Stimulated activated CD4-positive, alpha-beta T cell treated with anti-CD3 and anti-CD28 coated beads, Interleukin-15, amount 100 ng/mL, for 24 hours (primary cell): ENCODE results near the gene OTOA.
A peak's percentile ranks its signal among the peaks of the same experiment; 100 is the strongest.
"Not testable (repeated sequence)": the region's sequence is repeated elsewhere in the genome, so short reads cannot be mapped to it uniquely, and the experiment has no call there.

Experiments used
- DNase-seq: peaks from one replicate; pipeline ENCODE4 v3.0.0-alpha.2; 2020

The OTOA gene

DNA sequence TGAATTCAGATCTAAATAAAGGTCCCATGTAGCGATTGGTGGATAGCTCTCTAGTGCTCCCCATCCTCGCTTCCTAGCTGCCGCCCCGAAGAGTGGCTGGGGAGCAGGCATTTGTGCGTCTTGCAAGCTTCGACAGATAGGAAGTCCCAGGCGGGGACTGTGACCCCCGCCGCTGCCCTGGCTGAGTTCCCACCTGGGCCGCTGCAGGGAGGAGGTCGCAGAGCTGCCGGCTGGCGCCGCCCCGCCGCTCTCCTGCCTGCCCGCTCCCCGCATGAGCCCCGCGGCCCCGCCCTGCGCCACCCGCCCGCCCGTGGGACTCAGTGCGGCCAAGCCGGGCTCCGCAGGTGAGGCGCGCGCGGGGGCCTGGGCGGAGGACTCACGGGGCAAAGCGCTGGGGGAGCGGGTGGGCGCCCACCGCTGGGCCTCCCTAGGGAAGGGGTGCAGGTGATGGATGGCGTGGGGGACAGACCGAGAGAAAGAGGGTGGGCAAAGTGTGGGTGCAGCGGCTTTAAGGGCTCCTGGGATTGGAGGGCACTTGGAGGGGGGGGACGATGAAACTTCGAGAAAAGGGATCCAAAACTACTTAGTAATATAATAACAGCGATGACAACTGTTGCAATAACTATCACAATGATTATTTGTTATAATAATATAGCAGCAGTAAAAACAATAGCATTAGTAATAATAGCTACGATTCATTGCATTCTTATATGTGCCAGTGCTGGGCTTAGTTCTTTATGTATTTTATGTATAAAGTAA, at the start of gene OTOA:
Gene OTOA, plus strand, starts transcription at position 80 of the 759 bp plus-strand sequence. CDS start 14,547 bp downstream, outside the sequence.
- DNase-seq = peak; percentile 40

DNA sequence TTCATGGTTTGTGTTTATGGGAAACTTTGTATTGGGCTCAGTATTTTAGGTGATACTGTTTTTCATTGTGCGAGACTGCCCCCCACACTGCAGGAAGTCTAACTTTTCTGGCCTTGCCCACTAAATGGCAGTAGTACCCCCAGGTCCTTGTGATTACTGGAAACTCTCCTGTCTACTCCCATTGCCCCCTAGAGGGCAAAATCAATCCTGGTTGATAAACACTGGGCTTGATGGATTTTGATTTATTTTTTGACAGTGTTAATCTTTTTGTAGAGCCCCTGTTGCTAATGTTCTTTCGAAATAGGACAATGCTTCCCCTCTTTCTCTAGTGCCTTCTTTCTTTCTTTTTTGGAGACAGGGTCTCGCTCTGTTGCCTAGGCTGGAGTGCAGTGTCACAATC, 48.9 kb upstream of the OTOA start:
- DNase-seq = no peak

DNA sequence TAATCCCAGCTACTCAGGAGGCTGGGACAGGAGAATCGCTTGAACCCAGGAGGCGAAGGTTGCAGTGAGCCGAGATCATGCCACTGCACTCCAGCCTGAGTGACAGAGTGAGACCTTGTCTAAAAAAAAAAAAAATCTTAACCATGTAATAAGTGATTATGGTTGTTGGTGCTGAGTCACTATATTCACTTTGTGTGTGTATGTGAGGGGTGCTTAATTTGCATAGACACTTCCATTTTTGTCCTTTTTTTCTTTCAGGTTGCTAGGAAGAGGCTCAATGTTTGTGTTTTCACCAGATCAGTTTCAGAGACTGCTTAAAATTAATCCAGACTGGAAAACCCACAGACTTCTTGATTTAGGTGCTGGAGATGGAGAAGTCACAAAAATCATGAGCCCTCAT, 46.2 kb upstream of the OTOA start:
- no peak for DNase-seq

DNA sequence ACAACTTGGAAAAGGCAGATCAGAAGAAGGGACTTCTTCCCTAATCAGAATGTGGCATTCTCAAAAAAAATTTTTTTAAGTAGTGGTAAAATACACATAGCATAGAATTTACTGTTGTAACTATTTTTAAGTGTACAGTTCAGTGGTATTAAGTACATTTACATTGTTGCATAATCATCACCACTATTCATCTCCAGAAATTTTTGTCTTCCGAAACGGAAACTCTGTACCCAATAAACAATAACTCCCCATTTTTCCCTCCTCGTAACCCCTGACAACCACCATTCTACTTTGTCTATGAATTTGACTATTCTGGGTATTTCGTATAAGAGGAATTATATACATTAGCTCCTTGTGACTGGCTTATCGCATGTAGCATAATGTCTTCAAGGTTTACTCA, 45.5 kb upstream of the OTOA start:
- DNase-seq = no peak

DNA sequence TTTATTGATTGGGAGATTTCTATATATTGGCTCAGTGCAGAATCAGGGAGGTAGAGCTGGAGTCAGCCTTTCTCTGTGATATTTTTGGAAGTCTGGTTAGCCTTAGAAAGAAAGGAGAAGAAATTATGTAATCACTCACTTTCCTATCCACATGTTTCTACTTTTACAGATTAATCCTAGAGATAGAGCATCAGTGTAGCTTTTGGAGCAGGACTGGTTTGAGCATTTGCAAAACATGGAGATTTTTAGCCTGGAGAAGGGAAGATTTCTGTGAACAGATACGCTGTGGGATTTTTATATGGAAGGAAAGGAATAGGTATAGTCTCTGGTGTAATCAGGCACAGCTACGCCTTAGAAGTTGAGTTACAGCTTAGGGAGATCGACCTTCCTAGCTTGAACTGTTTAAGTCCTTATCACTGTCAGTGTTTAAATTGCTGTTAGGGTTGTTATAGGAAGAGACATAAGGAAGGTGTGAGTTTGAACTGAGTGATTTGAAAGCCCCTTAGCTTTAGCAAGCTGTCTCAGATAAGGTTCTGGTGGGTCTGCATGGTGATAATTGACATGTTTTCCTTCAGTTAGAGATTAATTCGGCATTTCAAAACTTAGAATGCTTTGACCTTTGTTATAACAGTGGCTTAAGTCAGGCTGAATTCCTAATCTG, 43.9 kb upstream of the OTOA start:
- DNase-seq = no peak

DNA sequence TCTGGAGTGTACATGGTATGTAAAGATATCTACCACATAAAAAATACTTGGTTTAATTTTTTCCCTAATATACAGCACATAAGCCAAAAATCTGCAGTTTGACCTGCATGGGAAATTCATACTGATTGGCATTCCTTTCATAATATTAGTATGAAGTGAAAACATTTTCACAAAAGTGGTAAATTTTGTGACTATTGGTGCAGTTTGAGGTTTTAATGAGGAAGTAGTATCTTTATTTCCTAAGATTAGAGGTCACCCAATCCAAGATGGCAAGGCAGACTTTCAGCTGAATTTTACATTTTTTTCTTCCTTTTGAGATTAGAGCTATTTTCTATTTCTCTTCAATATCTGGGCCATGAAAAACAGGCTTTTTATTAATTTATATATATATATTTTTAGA, 43.2 kb upstream of the OTOA start:
- DNase-seq = no peak

DNA sequence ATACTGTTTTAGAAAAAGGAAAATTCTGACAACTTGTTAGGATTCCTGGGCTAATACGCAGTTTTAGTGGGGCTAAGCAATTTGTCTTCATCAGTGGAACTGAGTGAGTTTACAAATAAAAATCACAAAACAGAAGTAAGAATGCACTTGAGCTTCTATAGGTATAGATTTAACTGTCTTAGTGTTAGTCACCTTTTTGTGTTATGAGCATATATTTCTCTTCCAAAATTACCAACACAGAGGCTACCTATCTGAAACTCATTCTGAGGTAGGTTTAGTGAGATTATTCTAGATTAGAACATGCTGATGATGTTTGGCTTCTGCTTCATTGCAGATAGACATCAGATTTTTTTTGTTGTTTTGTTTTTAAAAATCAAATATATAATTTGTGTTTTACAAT, 41.2 kb upstream of the OTOA start:
- no peak for DNase-seq

DNA sequence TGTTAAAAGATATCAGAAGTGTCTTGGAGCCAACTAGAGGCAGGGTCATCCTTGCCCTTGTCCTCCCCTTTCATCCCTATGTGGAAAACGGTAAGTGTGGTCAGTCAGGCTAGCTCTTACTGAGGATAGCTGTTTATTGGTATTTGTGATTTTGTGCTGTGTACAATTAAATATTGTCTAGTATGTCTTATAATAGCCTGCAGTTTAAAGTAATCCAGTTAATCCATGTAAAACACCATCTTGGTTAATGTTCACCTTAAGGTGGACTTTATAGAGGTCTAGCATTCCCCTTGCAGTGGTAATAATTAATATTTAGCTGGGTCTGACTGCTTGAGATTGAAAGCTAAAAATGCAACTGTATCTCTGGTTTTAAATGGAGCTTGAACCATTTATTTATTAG, 38.7 kb upstream of the OTOA start:
- DNase-seq = no peak

DNA sequence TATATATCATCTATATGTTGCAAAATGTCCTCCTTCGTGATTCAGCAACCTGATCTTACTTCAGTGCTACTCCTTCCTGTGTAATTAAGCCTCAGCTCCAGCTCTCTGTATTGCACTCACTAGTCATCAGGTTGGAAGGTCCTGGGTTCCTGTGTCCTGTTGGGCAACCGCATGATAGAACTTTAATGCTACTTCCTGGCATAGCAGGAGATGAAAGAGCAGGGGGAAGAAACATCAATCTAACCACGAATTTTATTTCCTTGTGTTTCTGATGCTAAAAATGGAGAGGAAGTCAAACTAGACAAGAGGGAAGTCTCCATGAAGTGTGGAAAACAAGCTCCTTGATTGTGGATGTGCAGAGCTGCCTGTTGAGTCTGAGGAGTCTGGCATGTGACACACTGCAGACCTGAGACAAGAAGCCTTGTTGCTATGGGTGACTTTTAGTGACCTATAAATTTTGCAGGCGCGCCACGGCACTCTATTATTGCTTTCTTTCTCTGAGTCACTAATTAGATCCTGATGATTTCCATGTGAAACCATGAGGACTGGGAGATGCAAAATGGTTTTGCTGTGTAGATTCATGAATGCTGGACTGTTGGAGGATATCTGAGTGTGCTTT, 37.0 kb upstream of the OTOA start:
- DNase-seq = no peak

DNA sequence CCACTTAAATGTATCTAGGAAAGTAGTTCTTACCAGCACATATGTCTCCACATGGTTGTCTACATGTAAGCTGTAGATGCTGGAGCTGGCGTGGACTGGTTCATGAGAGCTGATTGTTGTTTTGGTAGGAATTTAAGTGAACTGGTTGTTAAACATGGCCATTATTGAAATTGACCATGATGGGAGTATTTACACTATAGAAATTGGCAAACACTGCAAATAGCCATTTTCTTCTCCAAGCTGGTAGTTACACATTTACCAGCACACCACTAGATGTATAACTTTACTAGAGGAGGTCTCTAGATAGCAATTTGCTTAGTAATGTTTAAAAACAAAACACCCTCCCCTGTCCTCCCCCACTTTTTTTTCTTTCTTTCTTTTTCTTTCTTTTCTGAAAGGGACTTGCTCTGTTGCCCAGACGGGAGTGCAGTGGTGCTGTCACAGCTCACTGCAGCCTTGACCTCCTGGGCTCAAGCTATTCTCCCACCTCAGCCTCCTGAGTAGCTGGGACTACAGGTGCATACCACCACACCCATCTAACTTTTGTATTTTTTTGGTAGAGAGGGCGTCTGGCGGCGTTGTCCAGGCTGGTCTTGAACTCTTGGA, 35.5 kb upstream of the OTOA start:
- no peak for DNase-seq

DNA sequence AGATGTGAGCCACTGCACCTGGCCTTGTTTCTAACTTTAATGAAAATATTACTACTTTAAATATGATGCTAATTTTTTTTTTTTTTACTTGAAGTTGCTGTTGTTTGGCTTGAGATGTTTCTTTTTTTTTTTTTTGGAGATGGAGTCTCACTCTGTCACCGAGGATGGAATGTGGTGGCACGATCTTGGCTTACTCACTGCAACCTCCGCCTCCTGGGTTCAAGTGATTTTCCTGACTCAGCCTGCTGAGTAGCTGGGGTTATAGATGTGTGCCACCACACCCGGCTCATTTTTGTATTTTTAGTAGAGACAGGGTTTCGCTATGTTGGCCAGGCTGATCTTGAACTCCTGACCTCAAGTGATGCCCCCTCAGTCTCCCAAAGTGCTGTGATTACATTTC, 35.0 kb upstream of the OTOA start:
- DNase-seq = no peak

DNA sequence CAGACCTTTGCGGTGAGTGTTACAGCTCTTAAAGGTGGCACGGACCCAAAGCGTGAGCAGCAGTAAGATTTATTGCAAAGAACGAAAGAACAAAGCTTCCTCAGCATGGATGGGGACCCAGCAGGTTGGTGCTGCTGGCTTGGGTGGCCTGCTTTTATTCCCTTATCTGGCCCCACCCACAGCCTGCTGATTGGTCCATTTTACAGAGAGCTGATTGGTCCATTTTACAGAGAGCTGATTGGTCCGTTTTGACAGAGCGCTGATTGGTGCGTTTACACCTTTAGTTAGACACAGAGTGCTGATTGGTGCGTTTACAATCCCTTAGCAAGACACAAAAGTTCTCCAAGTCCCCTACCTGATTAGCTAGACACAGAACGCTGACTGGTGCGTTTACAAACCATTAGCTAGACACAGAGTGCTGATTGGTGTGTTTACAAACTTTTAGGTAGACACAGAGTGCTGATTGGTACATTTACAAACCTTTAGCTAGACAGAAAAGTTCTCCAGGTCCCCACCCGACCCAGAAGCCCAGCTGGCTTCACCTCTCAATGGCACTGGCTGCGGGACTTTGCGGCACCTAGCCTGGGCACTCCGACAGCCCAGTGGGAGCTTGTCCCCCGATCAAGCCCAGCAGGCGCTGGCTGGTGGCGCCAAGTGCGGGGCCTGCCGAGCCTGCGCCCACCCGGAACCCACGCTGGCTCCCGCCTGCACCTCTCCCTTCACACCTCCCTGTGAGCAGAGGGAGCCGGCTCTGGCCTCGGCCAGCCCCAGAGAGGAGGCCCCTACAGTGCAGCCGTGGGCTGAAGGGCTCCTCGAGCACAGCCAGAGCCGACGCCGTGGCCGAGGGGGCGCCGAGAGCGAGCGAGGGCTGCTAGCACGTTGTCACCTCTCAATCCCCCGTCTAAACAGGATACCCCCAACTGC, 33.9 kb upstream of the OTOA start:
- DNase-seq = not testable (repeated sequence)

DNA sequence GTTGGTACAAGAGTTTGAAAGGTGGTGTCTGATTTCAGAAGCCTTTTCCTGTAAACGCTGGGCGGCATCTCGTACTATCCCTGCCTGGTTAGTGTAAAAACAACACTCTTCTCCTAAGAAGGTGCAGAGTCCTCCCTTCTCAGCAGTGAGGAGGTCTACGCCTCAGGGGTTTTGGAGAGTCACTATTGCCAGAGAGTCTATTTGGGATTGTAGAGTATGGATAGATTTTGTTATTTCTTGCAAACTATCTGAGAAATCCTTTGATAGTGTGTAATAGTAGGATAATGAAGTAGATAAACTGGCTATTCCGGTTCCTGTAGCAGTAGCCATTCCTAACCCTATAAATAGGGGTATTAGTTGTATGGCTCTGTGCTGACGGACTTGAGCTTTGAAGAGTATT, 32.9 kb upstream of the OTOA start:
- not testable (repeated sequence) for DNase-seq

DNA sequence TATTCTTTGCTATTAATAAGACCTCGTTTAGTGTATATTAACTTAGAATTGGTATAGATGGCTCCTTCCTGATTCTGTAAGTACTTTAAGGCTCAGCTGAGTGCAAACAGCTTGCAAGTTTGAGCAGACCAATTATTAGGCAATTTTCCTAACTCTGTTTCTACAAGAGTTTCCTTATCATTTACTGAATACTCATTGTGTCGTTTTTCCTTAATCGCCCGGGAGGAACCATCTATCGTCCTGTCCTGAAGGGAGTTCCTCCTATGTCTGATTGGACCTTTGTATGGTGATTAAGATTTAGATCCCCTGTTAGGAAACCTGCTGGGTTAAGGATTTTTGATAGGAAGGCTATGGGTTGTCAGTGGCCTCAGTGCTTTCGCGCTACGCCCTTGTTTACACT, 32.4 kb upstream of the OTOA start:
- not testable (repeated sequence) for DNase-seq

DNA sequence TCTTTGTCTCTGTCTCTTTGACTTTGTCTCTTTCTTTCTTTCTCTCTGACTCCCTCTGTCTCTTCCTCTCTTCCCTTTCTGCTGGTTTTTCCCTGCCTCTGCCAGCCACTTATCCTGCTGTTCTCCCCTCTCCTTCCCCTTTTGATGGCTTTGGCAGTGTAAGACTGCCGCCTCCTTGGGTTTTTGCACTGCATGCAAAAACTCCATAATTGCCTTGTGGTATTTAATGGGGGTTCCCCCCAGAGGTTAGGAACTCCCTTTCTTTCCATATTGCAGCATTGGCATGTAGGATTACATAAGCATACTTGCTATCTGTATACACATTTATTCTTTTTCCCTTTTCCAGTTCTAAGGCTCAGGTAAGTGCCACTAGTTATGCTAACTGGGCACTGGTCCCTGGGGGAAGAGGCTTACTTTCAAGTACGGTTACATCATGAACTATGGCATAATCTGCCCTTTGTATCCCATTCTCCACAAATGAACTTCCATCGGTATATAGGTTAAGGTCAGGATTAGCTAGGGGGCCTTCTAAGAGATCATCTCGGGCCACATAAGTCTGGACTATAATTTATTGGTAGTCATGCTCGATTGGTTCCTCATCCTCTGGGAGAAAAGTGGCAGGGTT, 31.7 kb upstream of the OTOA start:
- DNase-seq = not testable (repeated sequence)

DNA sequence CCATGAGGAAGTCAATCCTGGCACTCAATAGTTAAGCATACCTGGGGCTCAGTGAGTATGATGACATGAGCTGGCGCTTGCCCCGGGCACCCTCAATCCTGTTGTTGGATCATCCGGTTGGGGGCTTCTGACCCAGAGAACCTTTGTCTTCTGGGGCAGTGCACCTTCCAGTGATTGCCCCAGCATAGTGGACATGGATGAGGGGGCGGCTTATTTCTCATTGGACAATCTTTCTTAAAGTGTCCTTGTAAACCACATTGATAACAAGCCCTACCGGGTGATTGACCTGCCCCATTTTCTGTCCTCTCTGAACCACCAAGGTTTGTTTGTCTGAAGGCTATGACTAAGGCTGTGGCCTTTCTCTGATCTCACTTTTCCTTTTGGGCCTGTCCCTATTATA, 29.6 kb upstream of the OTOA start:
- DNase-seq = no peak

DNA sequence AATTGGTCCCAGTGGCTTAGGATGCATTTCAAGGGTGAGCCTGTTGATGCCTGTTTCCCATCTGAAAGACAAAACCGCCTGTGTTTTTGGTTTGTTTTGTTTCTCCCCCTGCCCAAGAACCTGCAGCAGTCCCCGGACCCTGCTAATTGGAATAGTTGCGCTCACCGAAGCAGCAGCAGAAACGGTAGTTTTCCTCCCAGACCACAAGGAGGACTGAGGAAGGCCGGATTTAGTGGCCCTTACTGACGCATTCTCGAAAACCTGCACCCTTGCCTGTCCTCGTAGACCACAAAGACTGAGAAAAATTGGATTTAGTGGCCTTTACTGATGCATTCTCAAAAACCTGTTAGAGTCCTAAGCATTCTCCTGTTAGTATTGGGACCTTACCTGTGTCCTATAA, 28.1 kb upstream of the OTOA start:
- DNase-seq = not testable (repeated sequence)

DNA sequence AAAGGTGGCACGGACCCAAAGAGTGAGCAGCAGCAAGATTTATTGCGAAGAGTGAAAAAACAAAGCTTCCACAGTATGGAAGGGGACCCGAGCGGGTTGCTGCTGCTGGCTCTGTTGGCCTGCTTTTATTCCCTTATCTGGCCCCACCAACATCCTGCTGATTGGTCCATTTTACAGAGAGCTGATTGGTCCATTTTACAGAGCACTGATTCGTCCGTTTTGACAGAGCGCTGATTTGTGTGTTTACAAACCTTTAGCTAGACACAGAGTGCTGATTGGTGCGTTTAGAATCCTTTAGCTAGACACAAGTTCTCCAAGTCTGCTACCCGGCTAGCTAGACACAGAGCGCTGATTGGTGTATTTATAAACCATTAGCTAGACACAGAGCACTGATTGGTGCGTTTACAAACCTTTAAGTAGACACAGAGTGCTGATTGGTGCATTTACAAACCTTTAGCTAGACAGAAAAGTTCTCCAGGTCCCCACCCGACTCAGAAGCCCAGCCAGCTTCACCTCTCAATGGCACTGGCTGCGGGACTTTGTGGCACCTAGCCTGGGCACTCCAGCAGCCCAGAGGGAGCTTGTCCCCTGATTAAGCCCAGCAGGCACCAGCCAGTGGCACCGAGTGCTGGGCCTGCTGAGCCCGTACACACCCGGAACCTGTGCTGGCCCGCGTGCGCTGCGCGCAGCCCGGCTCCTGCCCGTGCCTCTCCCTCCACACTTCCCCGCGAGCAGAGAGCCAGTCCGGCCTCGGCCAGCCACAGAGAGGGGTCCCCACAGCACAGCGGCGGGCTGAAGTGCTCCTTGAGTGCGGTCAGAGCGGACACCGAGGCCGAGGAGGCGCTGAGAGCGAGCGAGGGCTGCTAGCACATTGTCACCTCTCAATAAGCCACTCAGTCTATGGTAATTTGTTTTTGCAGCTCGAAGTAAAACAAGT, 26.5 kb upstream of the OTOA start:
- no peak for DNase-seq

DNA sequence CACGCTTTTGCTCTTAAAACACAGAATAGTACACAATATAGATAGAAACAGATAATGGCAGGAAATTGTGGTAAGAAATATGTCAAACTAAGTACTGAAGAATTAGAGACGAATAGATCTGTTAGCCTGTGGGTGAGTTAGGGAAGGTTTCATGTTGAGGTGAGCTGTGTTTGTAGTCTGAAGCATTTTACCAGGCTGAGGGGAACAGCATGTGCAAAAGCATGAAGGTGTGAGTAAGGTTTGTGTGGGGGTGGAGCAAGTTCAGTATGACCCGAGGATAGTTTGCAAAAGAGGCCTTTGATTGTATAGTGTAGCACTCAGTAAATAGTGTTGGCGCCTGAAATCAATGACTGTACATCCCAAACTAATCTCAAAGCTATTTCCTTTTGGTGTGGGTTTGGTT, 25.2 kb upstream of the OTOA start:
- DNase-seq = peak; percentile 36

DNA sequence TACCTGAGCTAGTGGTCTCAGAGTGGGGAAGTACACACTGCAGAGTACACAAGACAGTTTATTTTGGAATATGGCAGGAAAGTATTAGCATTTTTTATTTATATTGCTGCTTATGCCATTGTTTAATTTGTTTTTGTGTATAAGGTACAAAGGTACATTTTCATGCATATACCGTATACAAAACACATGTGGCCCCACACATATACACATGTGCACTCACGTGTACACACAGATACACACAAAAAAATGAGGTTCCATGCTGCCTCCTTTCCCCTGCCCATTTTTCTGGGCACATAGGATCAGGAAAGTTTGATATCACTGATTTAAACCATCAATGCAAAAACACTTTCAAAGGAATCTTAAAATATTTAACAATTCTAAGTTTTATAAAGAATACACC, 24.3 kb upstream of the OTOA start:
- DNase-seq = no peak

DNA sequence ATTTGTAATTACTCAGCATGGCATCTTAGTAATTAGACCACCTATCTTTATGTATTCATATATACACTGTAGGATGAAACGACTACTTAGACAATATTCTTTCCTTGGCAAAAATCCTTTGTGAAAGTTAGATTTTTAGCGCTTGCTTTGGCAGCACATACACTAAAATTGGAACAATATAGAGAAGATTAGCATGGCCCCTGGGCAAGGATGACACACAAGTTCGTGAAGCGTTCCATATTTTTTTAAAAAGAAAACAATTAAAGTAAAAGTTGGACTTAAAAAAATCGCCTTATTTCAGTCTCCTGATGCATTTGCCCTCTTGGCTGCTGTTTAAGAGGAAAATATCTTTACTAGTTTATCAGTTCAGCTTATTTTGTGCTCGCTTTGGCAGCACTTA, 21.9 kb upstream of the OTOA start:
- no peak for DNase-seq
